ENCODE data around the gene OGDH.
"Not testable (repeated sequence)": the region's sequence is repeated elsewhere in the genome, so short reads cannot be mapped to it uniquely, and the experiment has no call there.

DNA sequence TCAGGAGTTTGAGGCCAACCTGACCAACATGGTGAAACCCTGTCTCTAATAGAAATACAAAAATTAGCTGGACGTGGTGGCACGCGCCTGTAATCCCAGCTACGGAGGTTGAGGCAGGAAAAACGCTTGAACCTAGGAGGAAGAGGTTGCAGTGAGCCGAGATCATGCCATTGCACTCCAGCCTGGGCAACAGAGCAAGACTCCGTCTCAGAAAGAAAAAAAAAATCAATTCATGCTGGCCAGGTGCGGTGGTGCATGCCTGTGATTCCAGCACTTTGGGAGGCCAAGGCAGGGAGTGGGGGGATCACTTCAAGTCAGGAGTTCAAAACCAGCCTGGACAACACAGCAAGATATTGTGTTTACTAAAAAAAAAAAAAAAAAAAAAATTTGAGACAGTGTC lies 9.2 kb upstream of the OGDH start:
- TF ChIP-seq, protein P1, sequence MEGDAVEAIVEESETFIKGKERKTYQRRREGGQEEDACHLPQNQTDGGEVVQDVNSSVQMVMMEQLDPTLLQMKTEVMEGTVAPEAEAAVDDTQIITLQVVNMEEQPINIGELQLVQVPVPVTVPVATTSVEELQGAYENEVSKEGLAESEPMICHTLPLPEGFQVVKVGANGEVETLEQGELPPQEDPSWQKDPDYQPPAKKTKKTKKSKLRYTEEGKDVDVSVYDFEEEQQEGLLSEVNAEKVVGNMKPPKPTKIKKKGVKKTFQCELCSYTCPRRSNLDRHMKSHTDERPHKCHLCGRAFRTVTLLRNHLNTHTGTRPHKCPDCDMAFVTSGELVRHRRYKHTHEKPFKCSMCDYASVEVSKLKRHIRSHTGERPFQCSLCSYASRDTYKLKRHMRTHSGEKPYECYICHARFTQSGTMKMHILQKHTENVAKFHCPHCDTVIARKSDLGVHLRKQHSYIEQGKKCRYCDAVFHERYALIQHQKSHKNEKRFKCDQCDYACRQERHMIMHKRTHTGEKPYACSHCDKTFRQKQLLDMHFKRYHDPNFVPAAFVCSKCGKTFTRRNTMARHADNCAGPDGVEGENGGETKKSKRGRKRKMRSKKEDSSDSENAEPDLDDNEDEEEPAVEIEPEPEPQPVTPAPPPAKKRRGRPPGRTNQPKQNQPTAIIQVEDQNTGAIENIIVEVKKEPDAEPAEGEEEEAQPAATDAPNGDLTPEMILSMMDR (conservative IDR thresholded peaks at IDR 0.05; ENCODE audit: low read depth in 2 of 2), result not testable (repeated sequence)
- not testable (repeated sequence) for TF ChIP-seq JUNB (IDR thresholded peaks at IDR 0.05; ENCODE audit: unreplicated experiment); POLR2AphosphoS5 (IDR thresholded peaks at IDR 0.05; ENCODE audit: low read depth)

All from GM23338 (cell line).